GM12892 (cell line): ENCODE results near the gene RBM18.

Source experiments
- DNase-seq: peaks from one replicate; pipeline ENCODE4 v3.0.0; 2011; ENCODE audit not compliant: insufficient read length
- FAIRE-seq: peaks from 2 replicates; lab custom pipeline; 2011; peaks lifted over from hg19 to GRCh38; lab: Jason Lieb, UNC
- POLR2A ChIP-seq: IDR thresholded peaks from 2 replicates; pipeline ENCODE4 v1.6.1; 2011; ENCODE audit warnings: low read depth, low read length, control low read depth
- POLR2AphosphoS5 ChIP-seq: IDR thresholded peaks from 2 replicates; pipeline ENCODE4 v1.6.1; 2011; ENCODE audit warnings: low read depth, low read length, control low read depth
- TAF1 ChIP-seq: IDR thresholded peaks from 2 replicates; pipeline ENCODE4 v1.6.1; 2011; ENCODE audit warnings: low read depth, mild to moderate bottlenecking, control low read depth, low read length, borderline replicate concordance

The RBM18 gene

GRCh38 chr9:122207096-122207495, 57.5 kb downstream of the RBM18 start:
- no peak for FAIRE-seq
- DNase-seq = no peak

GRCh38 chr9:122206118-122207046, 58.3 kb downstream of the RBM18 start:
- DNase-seq = no peak
- TF ChIP-seq POLR2AphosphoS5 (no peak), POLR2A (no peak), TAF1 (no peak)
- no peak for FAIRE-seq

More at GRCh38 chr9:122207096-122207495, 57.5 kb downstream of the RBM18 start:
- TF ChIP-seq POLR2AphosphoS5 = no peak
- no peak for TF ChIP-seq POLR2A
- TF ChIP-seq TAF1 = no peak

DNA sequence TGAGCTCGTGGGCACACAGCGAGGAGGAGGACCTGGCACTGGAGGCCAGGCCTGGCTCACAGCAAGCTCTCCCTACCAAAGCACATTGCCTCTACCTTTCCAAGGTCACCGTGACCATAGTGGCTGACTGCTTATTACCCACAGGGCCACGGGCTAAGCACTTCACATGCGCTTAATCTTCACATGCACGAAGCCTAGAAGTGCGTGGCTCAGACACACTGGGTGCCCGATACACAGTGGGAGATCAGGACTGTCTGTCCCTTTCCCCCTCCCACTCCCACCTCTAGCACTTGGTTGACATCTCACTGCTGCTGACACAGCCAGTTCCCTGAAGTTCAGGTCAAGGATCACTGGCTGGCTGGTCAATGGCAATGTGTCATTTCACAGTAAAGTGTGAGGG, 59.5 kb downstream of the RBM18 start:
- no peak for FAIRE-seq

DNA sequence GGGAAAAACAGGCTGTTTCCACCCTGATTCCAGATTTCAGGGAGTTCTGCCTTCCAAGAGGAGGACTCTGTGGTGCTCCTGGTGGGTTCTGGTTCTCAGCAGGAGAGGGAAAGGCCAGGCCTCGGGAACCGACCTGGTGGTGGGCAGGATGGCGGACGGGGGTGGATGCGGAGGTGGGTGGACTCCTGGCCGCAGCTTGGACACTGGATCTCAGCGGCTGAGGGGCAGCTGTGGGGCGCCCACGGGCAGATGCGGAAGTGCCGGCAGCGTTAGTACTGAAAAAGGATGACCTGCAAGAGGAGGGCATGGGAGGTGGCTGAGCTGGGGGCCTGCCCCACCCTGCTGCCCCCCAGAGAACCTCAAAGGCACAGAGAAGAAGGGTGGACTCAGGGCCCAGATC, 60.1 kb downstream of the RBM18 start:
- DNase-seq (no peak), FAIRE-seq (no peak)
- TF ChIP-seq POLR2AphosphoS5 (no peak), TAF1 (no peak), POLR2A (no peak)

More for the DNA sequence above, 59.5 kb downstream of the RBM18 start:
- no peak for DNase-seq
- TF ChIP-seq POLR2AphosphoS5 = no peak

- DNase-seq (no peak), FAIRE-seq (no peak)
- TF ChIP-seq POLR2AphosphoS5 (no peak), POLR2A (no peak), TAF1 (no peak)
These were observed 60.6 kb downstream of the RBM18 start for GRCh38 chr9:122204055-122204454.

DNA sequence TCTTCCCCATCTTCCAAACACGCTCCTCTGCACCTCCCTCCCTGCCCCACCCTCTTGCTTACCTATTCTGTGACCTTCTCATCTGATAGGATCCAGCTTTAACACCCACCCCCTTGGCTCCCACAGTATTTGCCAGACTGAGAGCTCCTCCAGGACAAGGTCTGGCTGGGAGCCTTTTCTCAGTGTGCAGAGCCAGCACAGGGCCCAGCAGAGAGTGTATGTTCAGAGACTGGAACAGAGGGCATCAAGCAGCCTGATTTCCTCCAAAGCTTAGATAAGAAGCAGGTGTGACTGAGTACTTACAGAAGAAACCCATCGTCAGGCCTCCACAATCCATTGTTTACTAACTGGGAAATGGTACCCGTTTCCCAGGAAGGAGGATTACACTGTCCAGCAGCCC, 62.5 kb downstream of the RBM18 start:
- no peak for TF ChIP-seq POLR2AphosphoS5
- no peak for TF ChIP-seq TAF1
- TF ChIP-seq POLR2A = no peak
- FAIRE-seq (no peak), DNase-seq (no peak)

DNA sequence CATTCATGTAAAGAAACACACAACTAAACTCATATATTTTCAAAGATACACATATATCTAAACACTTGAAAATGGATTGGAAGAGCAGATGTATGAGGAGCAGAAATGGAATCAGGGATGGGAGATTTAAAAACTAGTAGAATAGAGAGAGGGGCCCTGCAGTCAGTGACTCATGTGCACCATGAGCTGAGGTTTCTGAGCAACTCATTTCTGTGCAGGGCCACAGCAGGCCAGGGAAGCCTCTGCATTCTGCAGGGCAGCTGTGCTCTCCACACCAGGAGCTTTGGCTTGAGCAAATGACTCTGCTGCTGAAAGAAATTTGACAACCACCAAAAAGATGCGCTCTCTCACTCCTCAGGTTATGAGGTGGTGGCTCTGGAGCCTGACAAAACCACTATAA, 63.0 kb downstream of the RBM18 start:
- FAIRE-seq = no peak
- no peak for DNase-seq
- TF ChIP-seq TAF1 = no peak

DNA sequence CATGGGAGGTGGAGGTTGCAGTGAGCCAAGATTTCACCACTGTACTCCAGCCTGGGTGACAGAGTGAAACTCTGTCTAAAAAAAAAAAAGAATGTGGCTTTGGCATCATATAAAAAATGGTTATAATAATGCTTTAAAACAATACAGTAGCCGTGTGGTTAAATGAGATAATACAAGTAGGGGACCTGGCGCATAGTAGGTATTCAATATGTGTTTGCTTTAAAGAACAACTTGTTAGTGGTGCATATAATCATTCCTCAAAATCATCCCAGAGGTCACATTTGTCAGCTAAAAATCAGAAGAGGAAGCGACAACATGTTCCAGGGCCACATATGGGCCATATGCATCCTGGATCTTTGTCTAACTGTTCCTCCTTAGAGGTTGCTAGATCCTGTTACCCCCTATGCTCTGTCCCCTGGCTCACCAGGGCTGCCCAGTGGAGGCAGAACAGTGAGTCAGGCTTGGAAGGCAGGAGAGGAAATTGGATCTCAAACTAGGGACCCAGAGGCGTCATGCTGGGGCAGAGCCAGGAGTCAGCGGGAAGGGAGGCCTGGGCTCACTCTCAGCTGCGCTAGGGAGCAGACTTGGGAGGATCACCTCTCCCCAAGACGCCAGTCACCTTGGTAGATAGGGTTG, 63.6 kb downstream of the RBM18 start:
- DNase-seq (no peak), FAIRE-seq (no peak)
- no peak for TF ChIP-seq POLR2A
- no peak for TF ChIP-seq POLR2AphosphoS5
- TF ChIP-seq TAF1 = no peak

DNA sequence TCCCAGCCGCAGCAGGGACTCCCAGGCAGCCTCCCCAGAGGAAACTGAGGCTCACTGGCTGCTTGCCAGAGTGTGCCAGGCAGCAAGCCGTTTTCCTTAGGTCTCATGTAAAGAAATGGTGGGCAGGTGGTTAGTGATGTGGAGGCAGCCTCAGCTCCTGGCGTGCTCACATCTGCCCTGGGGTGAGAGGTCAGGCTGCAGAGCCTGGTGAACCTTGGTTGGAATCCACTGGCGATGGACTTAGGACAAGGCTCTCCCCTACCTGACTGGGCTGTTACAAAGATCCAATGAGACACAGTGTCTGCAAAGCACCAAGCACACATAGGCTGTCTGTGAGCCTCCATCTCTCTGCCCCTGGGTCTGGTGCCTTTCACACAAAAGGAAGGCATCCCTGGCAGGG, 66.8 kb downstream of the RBM18 start:
- TF ChIP-seq POLR2A (no peak), POLR2AphosphoS5 (no peak)
- FAIRE-seq = no peak
- no peak for DNase-seq

GRCh38 chr9:122197426-122197825, 67.2 kb downstream of the RBM18 start:
- no peak for FAIRE-seq
- DNase-seq = no peak
- TF ChIP-seq TAF1 (no peak), POLR2AphosphoS5 (no peak), POLR2A (no peak)

DNA sequence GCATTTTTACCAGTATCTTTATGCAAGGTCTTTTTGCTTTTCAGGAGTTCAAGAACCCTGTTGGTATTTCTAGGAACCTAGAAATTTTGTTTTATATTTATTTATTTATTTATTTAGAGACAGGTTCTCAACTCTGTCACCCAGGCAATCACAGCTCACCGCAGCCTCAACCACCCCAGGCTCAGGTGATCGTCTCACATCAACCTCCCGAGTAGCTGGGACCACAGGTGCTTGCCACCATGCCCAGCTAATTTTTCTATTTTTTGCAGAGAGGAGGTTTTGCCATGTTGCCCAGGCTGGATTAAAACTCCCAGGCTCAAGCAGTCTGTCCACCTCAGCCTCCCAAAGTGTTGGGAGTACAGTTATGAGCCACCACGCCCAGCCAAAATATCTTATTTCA, 68.8 kb downstream of the RBM18 start:
- TF ChIP-seq TAF1 = no peak
- TF ChIP-seq POLR2A = no peak
- no peak for TF ChIP-seq POLR2AphosphoS5
- FAIRE-seq (no peak), DNase-seq (no peak)

- DNase-seq = no peak
- FAIRE-seq = no peak
- TF ChIP-seq TAF1 (no peak), POLR2A (no peak), POLR2AphosphoS5 (no peak)
These were observed 71.0 kb downstream of the RBM18 start for GRCh38 chr9:122193651-122194050.

GRCh38 chr9:122192914-122193525, 71.6 kb downstream of the RBM18 start:
- DNase-seq (no peak), FAIRE-seq (no peak)
- no peak for TF ChIP-seq TAF1
- TF ChIP-seq POLR2AphosphoS5 = no peak
- no peak for TF ChIP-seq POLR2A
